Measurements from ENCODE around the gene ANGPTL2. TPM values are rescaled to one million over a fixed set of nuclear protein-coding genes. Genes with fewer than 3 reads are reported as not detected.

Gene ANGPTL2
- total RNA-seq, 1 experiment from 2014 or later = 36.2 TPM

- no peak for DNase-seq (ENCODE audit: low read depth)
Observed at GRCh38 chr9:127077644-127077946, 44.8 kb downstream of the ANGPTL2 start.

GRCh38 chr9:127076860-127077643 lies 45.4 kb downstream of the ANGPTL2 start:
- no peak for DNase-seq (ENCODE audit: low read depth)

- DNase-seq (ENCODE audit: low read depth) = no peak
Observed at GRCh38 chr9:127075624-127076372, 46.6 kb downstream of the ANGPTL2 start.

GRCh38 chr9:127074561-127075548 lies 47.6 kb downstream of the ANGPTL2 start:
- no peak for DNase-seq (ENCODE audit: low read depth)

GRCh38 chr9:127067603-127068220 lies 54.7 kb downstream of the ANGPTL2 start:
- no peak for DNase-seq (ENCODE audit: low read depth)

GRCh38 chr9:127066851-127067136 lies 55.6 kb downstream of the ANGPTL2 start:
- DNase-seq (ENCODE audit: low read depth) = peak; percentile 7

- DNase-seq (ENCODE audit: low read depth) = peak; percentile 14
Observed at GRCh38 chr9:127066060-127066850, 56.2 kb downstream of the ANGPTL2 start.

GRCh38 chr9:127065592-127065991 lies 56.8 kb downstream of the ANGPTL2 start:
- peak; percentile 64 for DNase-seq (ENCODE audit: low read depth)

- no peak for DNase-seq (ENCODE audit: low read depth)
Observed at GRCh38 chr9:127064335-127064734, 58.1 kb downstream of the ANGPTL2 start.

- no peak for DNase-seq (ENCODE audit: low read depth)
Observed at GRCh38 chr9:127061411-127061810, 61.0 kb downstream of the ANGPTL2 start.

GRCh38 chr9:127059765-127060361 lies 62.6 kb downstream of the ANGPTL2 start:
- no peak for DNase-seq (ENCODE audit: low read depth)

- DNase-seq (ENCODE audit: low read depth) = no peak
Observed at GRCh38 chr9:127059030-127059429, 63.4 kb downstream of the ANGPTL2 start.

- DNase-seq (ENCODE audit: low read depth) = no peak
Observed at GRCh38 chr9:127058645-127059021, 63.8 kb downstream of the ANGPTL2 start.

GRCh38 chr9:127058011-127058644 lies 64.3 kb downstream of the ANGPTL2 start:
- DNase-seq (ENCODE audit: low read depth) = no peak

GRCh38 chr9:127056446-127056845 lies 66.0 kb downstream of the ANGPTL2 start:
- DNase-seq (ENCODE audit: low read depth) = no peak

- DNase-seq (ENCODE audit: low read depth) = no peak
Observed at GRCh38 chr9:127055745-127056402, 66.6 kb downstream of the ANGPTL2 start.

- no peak for DNase-seq (ENCODE audit: low read depth)
Observed at GRCh38 chr9:127053960-127054359, 68.5 kb downstream of the ANGPTL2 start.

GRCh38 chr9:127053057-127053821 lies 69.2 kb downstream of the ANGPTL2 start:
- DNase-seq (ENCODE audit: low read depth) = no peak
